ENCODE measurements around the gene BBS2.
A peak's percentile ranks its signal among the peaks of the same experiment; 100 is the strongest.
"Not testable (repeated sequence)": the region's sequence is repeated elsewhere in the genome, so short reads cannot be mapped to it uniquely, and the experiment has no call there.

BBS2 gene

GRCh38 chr16:56518425-56518824 is 1.4 kb downstream of the BBS2 start:
- DNase-seq (ENCODE audit: low spot score), result no peak

- DNase-seq (ENCODE audit: low spot score), result no peak
Measured at GRCh38 chr16:56517206-56517605, 2.6 kb downstream of the BBS2 start.

DNA sequence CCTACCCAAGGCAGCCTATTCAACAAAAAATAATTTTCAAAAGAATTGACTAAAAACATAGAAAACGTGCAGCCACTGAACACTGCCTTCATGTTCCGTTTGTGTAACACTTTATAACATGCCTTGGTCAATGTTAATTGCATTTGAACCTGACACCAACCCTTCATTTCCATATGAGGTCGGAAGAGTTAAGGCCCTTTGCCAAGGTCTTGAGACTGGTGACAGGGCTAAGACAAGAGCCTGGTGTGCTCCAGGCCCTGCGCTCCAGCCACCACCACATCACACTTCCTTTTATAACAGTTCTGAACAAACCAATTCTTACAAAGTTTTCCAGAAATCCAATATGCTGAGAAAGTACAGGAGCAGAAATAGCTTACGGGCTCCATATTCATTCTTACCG is 4.2 kb downstream of the BBS2 start:
- no peak for DNase-seq (ENCODE audit: low spot score)

DNA sequence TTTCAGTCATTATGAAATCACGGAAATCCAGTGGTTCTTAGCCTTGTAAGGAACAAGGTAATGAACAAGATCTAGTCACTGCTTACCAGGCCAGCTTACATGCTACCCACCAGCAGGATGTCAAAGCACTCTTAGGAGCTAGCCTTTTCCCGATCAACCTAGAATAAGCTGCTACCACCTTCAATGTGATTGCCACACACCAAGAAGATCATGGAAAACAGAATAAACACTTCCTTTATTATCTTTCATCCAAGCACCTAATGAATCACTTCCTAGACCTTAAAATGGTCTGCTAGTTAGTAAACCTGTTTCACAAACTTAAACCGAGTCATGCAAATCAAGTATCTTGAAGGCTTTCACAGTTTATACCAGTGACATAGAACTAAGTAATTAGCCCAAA is 5.0 kb downstream of the BBS2 start:
- DNase-seq (ENCODE audit: low spot score), result no peak

GRCh38 chr16:56513972-56514371 is 5.9 kb downstream of the BBS2 start:
- DNase-seq (ENCODE audit: low spot score), result peak; percentile 23

DNA sequence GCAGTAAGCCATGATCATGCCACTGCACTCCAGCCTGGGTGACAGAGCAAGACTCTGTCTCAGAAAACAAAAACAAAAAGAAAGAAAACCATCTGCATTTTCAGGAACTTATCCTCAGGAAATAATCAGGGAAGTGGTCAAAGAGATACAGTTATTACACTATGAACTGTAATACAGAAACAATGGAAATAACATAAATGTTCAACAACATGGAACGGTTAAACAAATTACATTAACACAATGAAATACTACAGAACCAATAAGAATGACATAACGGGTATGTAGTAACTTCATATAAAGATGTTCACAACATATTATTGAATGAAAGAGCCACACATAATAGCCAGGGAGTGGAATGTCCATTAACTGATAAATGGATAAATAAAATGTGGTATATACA is 6.7 kb downstream of the BBS2 start:
- DNase-seq (ENCODE audit: low spot score), result no peak

DNA sequence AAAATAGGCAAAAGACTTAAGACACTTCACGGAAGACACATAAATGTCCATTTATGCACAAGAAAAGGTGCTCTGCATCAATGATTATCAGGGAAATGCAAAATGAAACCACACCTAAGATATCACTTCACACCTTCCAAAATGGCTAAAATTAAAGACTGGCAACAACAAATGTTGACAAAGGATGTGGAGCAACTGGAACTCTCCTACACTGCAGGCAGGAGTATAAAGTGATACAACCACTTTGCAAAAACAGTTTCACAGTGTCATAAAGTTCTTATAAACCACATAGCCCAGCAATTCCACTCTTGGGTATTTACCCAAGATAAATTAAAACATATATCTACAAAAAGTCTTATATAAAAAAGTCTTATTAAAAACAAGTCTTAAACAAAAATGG is 7.8 kb downstream of the BBS2 start:
- no peak for DNase-seq (ENCODE audit: low spot score)

DNA sequence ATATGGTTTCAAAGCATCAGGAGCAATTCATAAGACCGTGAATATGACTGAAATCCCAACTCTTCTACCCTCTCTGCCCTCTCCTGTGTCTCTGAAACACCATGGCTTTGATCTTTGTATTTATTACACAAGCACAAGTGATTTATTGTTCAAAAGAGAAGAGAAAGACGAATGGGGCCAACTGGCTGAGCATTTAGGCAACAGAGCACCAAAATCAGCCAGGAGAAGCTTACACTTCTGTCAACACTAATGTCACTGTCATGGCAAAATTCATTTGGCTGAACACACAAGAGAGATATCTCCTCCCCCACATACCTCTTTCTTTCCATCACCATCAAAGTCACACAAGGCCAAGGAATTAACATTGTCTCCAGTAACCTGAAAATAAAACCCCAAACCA is 9.3 kb downstream of the BBS2 start:
- DNase-seq (ENCODE audit: low spot score), result no peak

GRCh38 chr16:56506941-56507340 is 12.9 kb downstream of the BBS2 start:
- DNase-seq (ENCODE audit: low spot score), result no peak

GRCh38 chr16:56505181-56505580 is 14.6 kb downstream of the BBS2 start:
- DNase-seq (ENCODE audit: low spot score), result no peak

GRCh38 chr16:56493815-56494214 is 26.0 kb downstream of the BBS2 start:
- no peak for DNase-seq (ENCODE audit: low spot score)

GRCh38 chr16:56493126-56493525 is 26.7 kb downstream of the BBS2 start:
- DNase-seq (ENCODE audit: low spot score), result no peak

GRCh38 chr16:56491657-56492261 is 28.1 kb downstream of the BBS2 start:
- no peak for DNase-seq (ENCODE audit: low spot score)

DNA sequence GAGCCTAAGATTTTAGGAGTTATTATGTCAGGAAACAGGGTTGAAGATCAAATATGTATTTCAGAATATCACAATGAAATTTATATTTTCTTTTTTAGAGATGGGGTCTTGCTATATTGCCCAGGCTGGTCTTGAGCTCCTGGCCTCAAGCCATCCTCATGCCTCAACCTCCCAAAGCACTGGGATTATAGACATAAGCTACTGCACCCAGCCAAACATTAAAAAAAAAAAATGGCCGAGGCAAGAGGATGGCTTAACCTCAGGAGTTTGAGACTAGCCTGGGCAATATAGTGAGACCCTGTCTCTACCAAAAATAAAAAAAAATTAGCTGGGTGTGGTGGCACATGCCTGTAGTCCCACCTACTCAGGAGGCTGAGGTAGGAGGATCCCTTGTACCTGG is 31.0 kb downstream of the BBS2 start:
- not testable (repeated sequence) for DNase-seq (ENCODE audit: low spot score)

GRCh38 chr16:56488035-56488434 is 31.8 kb downstream of the BBS2 start:
- DNase-seq (ENCODE audit: low spot score), result no peak

DNA sequence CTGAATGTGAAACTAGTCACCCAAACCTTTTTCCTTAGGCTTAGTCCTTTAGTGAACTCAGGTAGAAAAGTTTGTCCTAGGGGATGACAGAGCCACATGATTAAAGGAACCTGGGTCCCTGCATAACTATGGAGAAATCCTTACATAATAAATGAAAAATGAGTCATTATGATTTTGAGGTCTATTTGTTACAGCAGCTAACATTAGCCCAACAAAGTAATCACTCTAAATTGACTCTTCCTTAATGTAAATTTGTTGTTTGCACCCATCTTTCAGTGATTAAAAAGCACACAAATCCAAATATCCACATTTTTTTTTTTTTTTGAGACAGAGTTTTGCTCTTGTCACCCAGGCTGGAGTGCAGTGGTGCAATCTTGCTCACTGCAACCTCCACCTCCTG is 36.4 kb downstream of the BBS2 start:
- DNase-seq (ENCODE audit: low spot score), result no peak

- no peak for DNase-seq (ENCODE audit: low spot score)
Measured at GRCh38 chr16:56482683-56483236, 37.1 kb downstream of the BBS2 start.

GRCh38 chr16:56481468-56482122 is 38.2 kb downstream of the BBS2 start:
- no peak for DNase-seq (ENCODE audit: low spot score)

GRCh38 chr16:56480776-56481467 is 38.9 kb downstream of the BBS2 start:
- DNase-seq (ENCODE audit: low spot score), result no peak

DNA sequence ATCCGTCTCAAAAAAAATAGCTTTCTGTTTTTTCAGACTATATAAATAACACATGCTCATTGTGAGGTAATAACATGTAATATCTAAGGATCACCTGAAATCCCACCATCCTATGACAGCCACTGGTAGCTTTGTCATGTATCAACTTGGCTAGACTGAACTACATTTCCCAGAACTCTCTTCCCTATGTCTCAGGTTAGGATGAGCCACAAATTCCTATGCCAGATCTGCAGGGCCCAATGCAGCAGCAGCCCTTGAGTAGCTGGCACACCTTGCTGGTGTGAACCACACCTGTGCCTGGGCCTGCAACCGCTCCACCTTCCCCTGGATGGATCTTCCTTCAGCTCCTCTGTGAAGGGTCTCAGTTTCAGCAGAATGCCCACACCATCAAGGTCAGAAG is 40.4 kb downstream of the BBS2 start:
- DNase-seq (ENCODE audit: low spot score), result no peak

- no peak for DNase-seq (ENCODE audit: low spot score)
Measured at GRCh38 chr16:56478281-56479049, 41.4 kb downstream of the BBS2 start.

- no peak for DNase-seq (ENCODE audit: low spot score)
Measured at GRCh38 chr16:56477096-56477878, 42.5 kb downstream of the BBS2 start.
